Astrocyte (in vitro differentiated cells and primary cell): Measurements from ENCODE around the gene CAPN11. TPM values are rescaled to one million over a fixed set of nuclear protein-coding genes. Genes with fewer than 3 reads are reported as not detected.

Source experiments
- DNase-seq: peaks from one replicate; pipeline ENCODE4 v3.0.0-alpha.2; 2010; ENCODE audit warnings: low read depth
- FAIRE-seq: peaks from 2 replicates; lab custom pipeline; 2011; peaks lifted over from hg19 to GRCh38; lab: Jason Lieb, UNC
- H2AFZ ChIP-seq: 2 replicates; pipeline ENCODE4 v1.6.0; 2012; ENCODE audit warnings: low read depth, low read length, inconsistent platforms
- H3K27ac ChIP-seq: 2 replicates; pipeline ENCODE4 v1.5.1; 2011; ENCODE audit warnings: low read depth, low read length, inconsistent platforms
- H3K27me3 ChIP-seq: 2 replicates; pipeline ENCODE4 v1.6.0; 2011; ENCODE audit warnings: low read length, inconsistent platforms; ENCODE audit not compliant: insufficient read depth
- H3K36me3 ChIP-seq: 2 replicates; pipeline ENCODE4 v1.5.1; 2011; ENCODE audit warnings: low read length, inconsistent platforms; ENCODE audit not compliant: insufficient read depth
- H3K4me1 ChIP-seq: 2 replicates; pipeline ENCODE4 v1.5.1; 2011; ENCODE audit warnings: low read length, inconsistent platforms; ENCODE audit not compliant: insufficient read depth
- H3K4me2 ChIP-seq: 2 replicates; pipeline ENCODE4 v1.6.0; 2012; ENCODE audit warnings: low read length, inconsistent platforms
- H3K4me3 ChIP-seq: 2 replicates; pipeline ENCODE4 v1.5.1; 2011; ENCODE audit warnings: low read depth, mild to moderate bottlenecking, low read length, inconsistent platforms; ENCODE audit not compliant: insufficient read depth
- H3K79me2 ChIP-seq: 2 replicates; pipeline ENCODE4 v1.6.0; 2012; ENCODE audit warnings: mild to moderate bottlenecking, low read length, inconsistent platforms; ENCODE audit not compliant: insufficient read depth
- H3K9ac ChIP-seq: 2 replicates; pipeline ENCODE4 v1.6.0; 2012; ENCODE audit warnings: mild to moderate bottlenecking, low read length, inconsistent platforms
- H3K9me3 ChIP-seq: 2 replicates; pipeline ENCODE4 v1.5.1; 2012; ENCODE audit warnings: low read depth, mild to moderate bottlenecking, low read length, inconsistent platforms; ENCODE audit not compliant: insufficient read depth
- H4K20me1 ChIP-seq: 2 replicates; pipeline ENCODE4 v1.6.0; 2012; ENCODE audit warnings: low read length, inconsistent platforms; ENCODE audit not compliant: insufficient read depth
- H3K27ac Mint-ChIP-seq: one replicate; pipeline ENCODE4 v1.8.0; 2021; ENCODE audit warnings: mild to moderate bottlenecking, mixed read lengths; ENCODE audit not compliant: unreplicated experiment
- H3K27me3 Mint-ChIP-seq: one replicate; pipeline ENCODE4 v1.8.0; 2021; ENCODE audit warnings: low read depth, mixed read lengths; ENCODE audit not compliant: unreplicated experiment
- H3K36me3 Mint-ChIP-seq: one replicate; pipeline ENCODE4 v1.8.0; 2021; ENCODE audit warnings: low read depth, mixed read lengths; ENCODE audit not compliant: unreplicated experiment
- H3K4me1 Mint-ChIP-seq: one replicate; pipeline ENCODE4 v1.8.0; 2021; ENCODE audit warnings: low read depth, mixed read lengths; ENCODE audit not compliant: unreplicated experiment
- H3K4me3 Mint-ChIP-seq: one replicate; pipeline ENCODE4 v1.8.0; 2021; ENCODE audit warnings: mild to moderate bottlenecking, moderate library complexity, mixed read lengths; ENCODE audit not compliant: unreplicated experiment
- H3K9me3 Mint-ChIP-seq: one replicate; pipeline ENCODE4 v1.8.0; 2021; ENCODE audit warnings: mild to moderate bottlenecking, mixed read lengths; ENCODE audit not compliant: unreplicated experiment
- EZH2 ChIP-seq: IDR thresholded peaks from 2 replicates; pipeline ENCODE4 v1.6.1; 2012; ENCODE audit warnings: mild to moderate bottlenecking, low read length, inconsistent platforms; ENCODE audit not compliant: insufficient read depth
- total RNA-seq: library from RNA; stranded (reverse); gene quantifications from 2 replicates; pipeline ENCODE4 v1.2.1, GENCODE V29; 2021
- TF ChIP-seq, protein P1 (sequence below): IDR thresholded peaks from 2 replicates; pipeline ENCODE4 v1.5.1; 2011; ENCODE audit warnings: low read depth, mild to moderate bottlenecking, inconsistent platforms, low read length, moderate library complexity; ENCODE audit not compliant: insufficient read depth

CAPN11 gene
- total RNA-seq, 1 donor from 2014 or later, result not detected

GRCh38 chr6:44219815-44220784 lies 61.5 kb downstream of the CAPN11 start:
- peaks cover 43% of the 10 kb centered on the region for H3K4me1 ChIP-seq
- H3K27ac ChIP-seq, result no peak overlapping the region
- no peak for DNase-seq
- TF ChIP-seq, protein P1, sequence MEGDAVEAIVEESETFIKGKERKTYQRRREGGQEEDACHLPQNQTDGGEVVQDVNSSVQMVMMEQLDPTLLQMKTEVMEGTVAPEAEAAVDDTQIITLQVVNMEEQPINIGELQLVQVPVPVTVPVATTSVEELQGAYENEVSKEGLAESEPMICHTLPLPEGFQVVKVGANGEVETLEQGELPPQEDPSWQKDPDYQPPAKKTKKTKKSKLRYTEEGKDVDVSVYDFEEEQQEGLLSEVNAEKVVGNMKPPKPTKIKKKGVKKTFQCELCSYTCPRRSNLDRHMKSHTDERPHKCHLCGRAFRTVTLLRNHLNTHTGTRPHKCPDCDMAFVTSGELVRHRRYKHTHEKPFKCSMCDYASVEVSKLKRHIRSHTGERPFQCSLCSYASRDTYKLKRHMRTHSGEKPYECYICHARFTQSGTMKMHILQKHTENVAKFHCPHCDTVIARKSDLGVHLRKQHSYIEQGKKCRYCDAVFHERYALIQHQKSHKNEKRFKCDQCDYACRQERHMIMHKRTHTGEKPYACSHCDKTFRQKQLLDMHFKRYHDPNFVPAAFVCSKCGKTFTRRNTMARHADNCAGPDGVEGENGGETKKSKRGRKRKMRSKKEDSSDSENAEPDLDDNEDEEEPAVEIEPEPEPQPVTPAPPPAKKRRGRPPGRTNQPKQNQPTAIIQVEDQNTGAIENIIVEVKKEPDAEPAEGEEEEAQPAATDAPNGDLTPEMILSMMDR, result no peak
- no peak for TF ChIP-seq EZH2
- H3K79me2 ChIP-seq, result no peaks in the 10 kb centered on the region
- no peaks in the 10 kb centered on the region for H3K27me3 ChIP-seq
- H3K36me3 Mint-ChIP-seq, result no peaks in the 10 kb centered on the region
- no peak overlapping the region for H3K4me2 ChIP-seq
- H3K9me3 ChIP-seq, result no peaks in the 10 kb centered on the region
- peaks cover 26% of the 10 kb centered on the region for H3K4me1 Mint-ChIP-seq
- no peak overlapping the region for H2AFZ ChIP-seq
- H4K20me1 ChIP-seq, result peaks cover 9% of the 10 kb centered on the region
- H3K27ac Mint-ChIP-seq, result no peak overlapping the region
- H3K4me3 ChIP-seq, result no peak overlapping the region
- peaks cover 12% of the 10 kb centered on the region for H3K27me3 Mint-ChIP-seq
- no peaks in the 10 kb centered on the region for H3K36me3 ChIP-seq
- no peak overlapping the region for H3K9ac ChIP-seq
- H3K9me3 Mint-ChIP-seq, result no peaks in the 10 kb centered on the region
- no peak for FAIRE-seq
- peak overlapping the region; percentile 60 for H3K4me3 Mint-ChIP-seq

DNA sequence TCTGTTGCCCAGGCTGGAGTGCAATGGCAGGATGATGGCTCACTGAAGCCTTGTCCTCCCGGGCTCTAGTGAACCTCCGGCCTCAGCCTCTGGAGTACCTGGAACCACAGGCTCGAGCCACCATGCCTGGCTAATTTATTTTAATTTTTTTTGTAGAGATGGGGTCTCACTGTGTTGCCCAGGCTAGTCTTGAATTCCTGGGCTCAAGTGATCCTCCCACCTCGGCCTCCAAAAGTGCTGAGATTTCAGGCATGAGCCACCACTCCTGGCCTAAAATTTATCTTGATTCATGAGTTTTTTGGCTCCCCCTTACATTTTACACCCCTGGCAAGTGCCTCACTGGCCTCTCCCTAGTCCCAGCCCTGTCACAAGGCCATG lies 62.3 kb downstream of the CAPN11 start:
- FAIRE-seq (no peak), DNase-seq (no peak)
- Mint-ChIP-seq H3K4me3 (peak overlapping the region; percentile 72), H3K9me3 (no peaks in the 10 kb centered on the region), H3K27me3 (peaks cover 12% of the 10 kb centered on the region), H3K4me1 (peaks cover 26% of the 10 kb centered on the region), H3K27ac (no peak overlapping the region), H3K36me3 (no peaks in the 10 kb centered on the region)
- no peak overlapping the region for H3K9ac ChIP-seq
- H3K4me2 ChIP-seq, result no peak overlapping the region
- no peak for TF ChIP-seq EZH2
- TF ChIP-seq, protein P1, result no peak
- H3K27me3 ChIP-seq, result no peaks in the 10 kb centered on the region
- no peaks in the 10 kb centered on the region for H3K9me3 ChIP-seq
- no peaks in the 10 kb centered on the region for H3K79me2 ChIP-seq
- H2AFZ ChIP-seq, result no peak overlapping the region
- no peak overlapping the region for H3K4me3 ChIP-seq
- H4K20me1 ChIP-seq, result peaks cover 15% of the 10 kb centered on the region
- H3K36me3 ChIP-seq, result no peaks in the 10 kb centered on the region
- H3K27ac ChIP-seq, result no peak overlapping the region
- peaks cover 43% of the 10 kb centered on the region for H3K4me1 ChIP-seq
